Vagina (tissue), 2 donors: ENCODE measurements around the gene PDHX. TPM values are rescaled to one million over a fixed set of nuclear protein-coding genes. Genes with fewer than 3 reads are reported as not detected.

Source experiments
- DNase-seq, 2 donors: peaks; one replicate each; pipeline ENCODE4 v3.0.0-alpha.2; 2017; ENCODE audit errors: extremely low spot score in 2 of 2
- H3K27ac ChIP-seq: fragments of 200-600 bp; sonication (generic); one replicate; pipeline ENCODE4 v1.5.1; 2019
- H3K27me3 ChIP-seq: fragments of 200-600 bp; sonication (generic); one replicate; pipeline ENCODE4 v1.5.1; 2019
- H3K36me3 ChIP-seq, 2 donors: fragments of 200-600 bp; sonication (generic); one replicate each; pipeline ENCODE4 v1.5.1; 2017 to 2019
- H3K4me1 ChIP-seq: fragments of 200-600 bp; sonication (generic); one replicate; pipeline ENCODE4 v1.5.1; 2019
- H3K4me3 ChIP-seq, 2 donors: fragments of 200-600 bp; sonication (generic); 1 replicate in 1 of 2; 2 replicates in 1 of 2; pipeline ENCODE4 v1.5.1; 2016 to 2019
- H3K9me3 ChIP-seq: fragments of 200-600 bp; sonication (generic); one replicate; pipeline ENCODE4 v1.5.1; 2019
- CTCF ChIP-seq, 3 experiments: fragments of 450-650 bp in 2 of 3; fragments of 200-600 bp in 1 of 3; sonication (generic) in 1 of 3; IDR thresholded peaks; one replicate each; pipeline ENCODE4 v1.5.1; 2017 to 2019; ENCODE audit warnings: antibody characterized with exemption in 3 of 3, mild to moderate bottlenecking in 2 of 3, moderate library complexity in 2 of 3
- POLR2A ChIP-seq, 2 donors: fragments of 450-650 bp; IDR thresholded peaks; one replicate each; pipeline ENCODE4 v1.6.1; 2017; ENCODE audit warnings: antibody characterized with exemption in 2 of 2, mild to moderate bottlenecking in 2 of 2, moderate library complexity in 2 of 2
- POLR2AphosphoS5 ChIP-seq, 2 donors: sonication (generic); formaldehyde crosslinking; IDR thresholded peaks; one replicate each; pipeline ENCODE4 v1.9.0; 2017; ENCODE audit warnings: antibody characterized with exemption in 2 of 2, mild to moderate bottlenecking in 2 of 2, low read depth in 1 of 2; ENCODE audit not compliant: insufficient read depth in 1 of 2
- intact Hi-C: fragments of 100-400 bp; cut with DNase I; formaldehyde crosslinking; loops from one replicate; pipeline ENCODE4 v1.15.1; 2023
- total RNA-seq: library from RNA; depleted of rRNA; stranded (reverse); fragments of >200 nt; gene quantifications from one replicate; pipeline ENCODE4 v1.2.3, GENCODE V29; 2016

The PDHX gene
- total RNA-seq, 1 donor from 2014 or later = 15.0 TPM

DNA sequence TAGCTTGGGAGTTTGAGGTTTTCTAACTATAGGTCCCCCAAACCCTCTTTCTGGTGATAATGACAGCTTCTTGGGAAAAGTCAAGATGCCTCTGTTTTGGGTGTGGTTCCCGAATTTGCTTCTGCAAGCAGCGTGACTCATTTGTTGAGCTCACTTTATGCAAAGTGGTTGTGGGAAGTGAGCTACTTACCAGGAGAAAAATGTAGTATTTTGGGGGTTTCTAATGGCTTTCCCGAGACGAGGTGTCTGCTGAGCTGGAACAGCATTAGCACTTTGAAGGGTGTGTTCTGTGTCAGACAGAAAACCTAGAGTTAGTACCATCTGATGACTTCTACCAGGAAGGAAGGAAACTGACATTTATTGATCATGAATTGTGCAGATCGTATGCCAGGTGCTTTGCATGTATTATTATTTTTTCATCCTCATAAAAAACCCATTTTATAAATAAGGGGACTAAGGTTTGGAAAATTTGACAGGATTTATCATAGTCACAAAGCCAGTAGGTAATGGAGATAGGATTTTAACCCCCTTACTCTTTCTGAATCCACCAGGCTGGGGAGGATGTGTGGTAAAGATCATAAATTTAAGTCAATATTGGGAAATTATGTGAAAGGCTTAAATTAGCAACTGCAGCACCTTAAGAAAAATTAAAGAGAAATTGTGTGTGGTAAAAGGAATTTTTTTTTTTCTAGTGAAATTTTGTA is 113.7 kb downstream of the PDHX start:
- H3K27me3 ChIP-seq = no peaks in the 10 kb centered on the region
- H3K4me3 ChIP-seq = no peak overlapping the region
- DNase-seq = no peak
- H3K27ac ChIP-seq = peak overlapping the region; percentile 51
- no peaks in the 10 kb centered on the region for H3K9me3 ChIP-seq
- H3K4me1 ChIP-seq = peaks cover 20% of the 10 kb centered on the region
- TF ChIP-seq CTCF (IDR thresholded peaks at IDR 0.05) = no peak
- no peak for TF ChIP-seq POLR2AphosphoS5 (IDR thresholded peaks at IDR 0.05; ENCODE audit: insufficient read depth in 1 of 2, low read depth in 1 of 2)
- no peak for TF ChIP-seq POLR2A (IDR thresholded peaks at IDR 0.05)
- H3K36me3 ChIP-seq = no peaks in the 10 kb centered on the region
- intact Hi-C loops = no loop called here

- no peak for DNase-seq
- no peaks in the 10 kb centered on the region for H3K36me3 ChIP-seq
These were observed 114.3 kb downstream of the PDHX start for GRCh38 chr11:35030716-35031213.

GRCh38 chr11:35031346-35031745 is 114.9 kb downstream of the PDHX start:
- Histone ChIP-seq H3K27ac (peak overlapping the region; percentile 71), H3K36me3 (no peaks in the 10 kb centered on the region), H3K4me1 (peaks cover 20% of the 10 kb centered on the region), H3K4me3 (no peak overlapping the region), H3K9me3 (no peaks in the 10 kb centered on the region), H3K27me3 (no peaks in the 10 kb centered on the region)
- DNase-seq = no peak
- intact Hi-C loops = no loop called here
- TF ChIP-seq POLR2A (IDR thresholded peaks at IDR 0.05) (no peak), POLR2AphosphoS5 (IDR thresholded peaks at IDR 0.05; ENCODE audit: insufficient read depth in 1 of 2, low read depth in 1 of 2) (no peak), CTCF (IDR thresholded peaks at IDR 0.05) (no peak)

More at GRCh38 chr11:35030716-35031213, 114.3 kb downstream of the PDHX start:
- peaks cover 20% of the 10 kb centered on the region for H3K4me1 ChIP-seq
- no peaks in the 10 kb centered on the region for H3K9me3 ChIP-seq
- H3K4me3 ChIP-seq = no peak overlapping the region
- intact Hi-C loops = no loop called here
- H3K27ac ChIP-seq = peak overlapping the region; percentile 71
- H3K27me3 ChIP-seq = no peaks in the 10 kb centered on the region
- TF ChIP-seq POLR2AphosphoS5 (IDR thresholded peaks at IDR 0.05; ENCODE audit: insufficient read depth in 1 of 2, low read depth in 1 of 2) (peak; percentile 46 to 80), CTCF (IDR thresholded peaks at IDR 0.05) (no peak)

DNA sequence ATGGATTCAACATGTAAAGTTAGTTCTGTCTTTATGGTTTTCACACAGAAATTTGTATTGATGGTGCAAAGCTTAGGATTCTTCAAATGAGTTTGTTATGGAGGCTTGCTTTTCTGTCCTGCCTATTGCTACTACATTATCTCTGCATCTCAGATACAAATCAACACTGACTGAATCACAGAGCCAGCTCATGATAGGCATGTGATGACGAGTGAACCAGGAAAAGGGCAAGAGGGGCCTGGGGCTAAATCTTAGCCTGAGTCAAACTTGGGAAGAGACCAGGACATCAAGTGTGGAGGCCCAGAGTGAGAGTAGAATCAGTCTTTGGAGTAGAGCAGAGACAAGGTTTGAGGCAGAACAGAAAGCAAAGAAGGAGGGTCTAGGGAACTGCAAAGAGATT is 115.4 kb downstream of the PDHX start:
- TF ChIP-seq CTCF (IDR thresholded peaks at IDR 0.05) (no peak), POLR2A (IDR thresholded peaks at IDR 0.05) (no peak), POLR2AphosphoS5 (IDR thresholded peaks at IDR 0.05; ENCODE audit: insufficient read depth in 1 of 2, low read depth in 1 of 2) (peak in 1 of 2 donors; percentile 47)
- H3K36me3 ChIP-seq = no peaks in the 10 kb centered on the region
- no peaks in the 10 kb centered on the region for H3K27me3 ChIP-seq
- DNase-seq = no peak
- intact Hi-C loops = no loop called here
- no peak overlapping the region for H3K27ac ChIP-seq
- no peaks in the 10 kb centered on the region for H3K9me3 ChIP-seq
- H3K4me3 ChIP-seq = no peak overlapping the region
- peaks cover 20% of the 10 kb centered on the region for H3K4me1 ChIP-seq

- H3K9me3 ChIP-seq = no peaks in the 10 kb centered on the region
- H3K27me3 ChIP-seq = no peaks in the 10 kb centered on the region
- H3K4me1 ChIP-seq = peaks cover 20% of the 10 kb centered on the region
- no peak for DNase-seq
- intact Hi-C loops = no loop called here
- H3K27ac ChIP-seq = no peak overlapping the region
- H3K4me3 ChIP-seq = no peak overlapping the region
- TF ChIP-seq POLR2A (IDR thresholded peaks at IDR 0.05) = no peak
- no peak for TF ChIP-seq POLR2AphosphoS5 (IDR thresholded peaks at IDR 0.05; ENCODE audit: insufficient read depth in 1 of 2, low read depth in 1 of 2)
- no peaks in the 10 kb centered on the region for H3K36me3 ChIP-seq
These were observed 116.6 kb downstream of the PDHX start for GRCh38 chr11:35033011-35033410.
